NOMO-1 treated with DMSO at 0.1 percent for 48 hours (cell line): Measurements from ENCODE around the gene ZMYM3.
A peak's percentile ranks its signal among the peaks of the same experiment; 100 is the strongest.
"Not testable (repeated sequence)": the region's sequence is repeated elsewhere in the genome, so short reads cannot be mapped to it uniquely, and the experiment has no call there.

Experiments
- DNase-seq: peaks from one replicate; lab custom pipeline; 2025; ENCODE audit not compliant: unreplicated experiment; lab: John Stamatoyannopoulos, UW

The ZMYM3 gene

GRCh38 chrX:71254092-71254963, at the start of gene ZMYM3:
Gene ZMYM3, minus strand, starts transcription at chrX:71254140. Its CDS starts 885 bp downstream, at chrX:71253255.
- DNase-seq = peak; percentile 82

- DNase-seq = peak; percentile 24
Observed at GRCh38 chrX:71302461-71303213, 48.7 kb upstream of the ZMYM3 start.

DNA sequence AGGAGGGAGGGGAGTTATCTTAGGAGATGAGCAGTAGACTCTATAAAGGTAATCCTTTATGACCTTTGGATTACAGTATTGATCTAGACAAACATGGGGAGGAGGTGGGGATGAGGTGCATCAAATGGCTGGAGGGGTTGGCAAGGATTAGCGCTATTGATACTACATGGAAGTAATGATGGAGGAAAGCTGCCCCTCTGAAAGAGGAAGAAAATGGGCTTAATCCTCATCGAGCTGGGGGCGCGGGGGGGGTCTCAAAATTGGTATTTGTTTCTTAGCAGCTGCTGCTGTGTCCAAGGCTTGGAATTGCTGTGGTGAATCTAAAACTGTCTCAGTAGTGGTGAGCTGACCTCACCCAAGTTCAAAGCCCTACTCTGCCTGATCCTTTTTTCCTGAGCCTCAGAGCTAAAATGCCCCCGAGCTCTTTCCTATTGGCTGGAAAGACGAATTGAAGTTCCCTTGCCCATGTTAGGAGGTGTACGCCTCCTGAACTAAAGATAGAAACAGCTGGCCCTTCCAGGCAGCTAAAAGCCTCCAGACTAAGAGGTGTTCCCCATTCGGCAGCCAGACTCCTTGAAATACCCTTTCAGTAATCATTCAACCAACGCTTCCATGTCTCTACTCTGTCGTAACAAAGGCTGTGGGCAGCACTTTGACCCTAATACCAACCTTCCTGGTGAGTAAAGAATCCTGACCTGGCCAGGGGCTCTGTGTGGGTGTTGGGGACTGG, 47.4 kb upstream of the ZMYM3 start, which contains the start of gene ITGB1BP2:
TSS of gene ITGB1BP2 (plus strand) at position 556 of the 730 bp plus-strand sequence. CDS start at position 613, 57 bp downstream.
- DNase-seq = no peak

DNA sequence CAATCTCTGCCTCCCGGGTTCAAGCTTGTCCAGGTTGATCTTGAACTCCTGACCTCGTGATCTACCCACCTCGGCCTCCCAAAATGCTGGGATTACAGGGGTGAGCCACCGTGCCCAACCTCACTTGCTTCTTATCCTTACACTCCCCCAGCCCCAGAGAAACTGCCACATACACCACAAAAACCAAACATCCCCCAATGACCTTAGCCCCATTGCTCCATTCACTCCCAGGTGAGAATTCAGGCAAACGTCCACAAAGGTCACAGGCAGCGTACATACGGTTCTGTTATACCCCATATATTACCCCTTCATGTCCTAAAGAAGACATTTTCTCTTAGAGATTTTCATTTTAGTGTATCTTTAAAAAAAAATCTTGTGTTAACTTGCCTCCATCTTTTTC, 46.6 kb upstream of the ZMYM3 start:
- DNase-seq = not testable (repeated sequence)

- not testable (repeated sequence) for DNase-seq
Observed at GRCh38 chrX:71300064-71300463, 46.1 kb upstream of the ZMYM3 start.

DNA sequence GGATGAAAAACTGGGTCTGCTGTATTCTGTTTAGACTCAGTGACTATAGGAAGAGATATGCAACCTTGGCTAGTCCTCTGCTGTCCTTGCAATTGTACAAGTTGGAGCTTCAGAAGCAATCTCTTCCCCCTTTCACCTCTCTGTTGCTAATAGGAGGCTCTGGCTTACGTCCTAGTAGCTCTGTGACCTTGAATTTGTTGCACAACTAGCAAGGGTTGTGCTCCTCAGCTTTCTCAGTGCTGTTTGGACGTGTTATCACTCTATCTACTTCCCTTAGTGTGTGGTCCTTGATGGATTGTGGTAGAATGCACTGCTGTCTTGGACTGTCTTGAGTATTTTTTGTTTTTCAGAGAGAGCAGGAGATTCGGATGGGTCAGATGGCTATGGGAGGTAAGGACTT, 44.2 kb upstream of the ZMYM3 start:
- no peak for DNase-seq

GRCh38 chrX:71296806-71297205, 42.9 kb upstream of the ZMYM3 start:
- no peak for DNase-seq

DNA sequence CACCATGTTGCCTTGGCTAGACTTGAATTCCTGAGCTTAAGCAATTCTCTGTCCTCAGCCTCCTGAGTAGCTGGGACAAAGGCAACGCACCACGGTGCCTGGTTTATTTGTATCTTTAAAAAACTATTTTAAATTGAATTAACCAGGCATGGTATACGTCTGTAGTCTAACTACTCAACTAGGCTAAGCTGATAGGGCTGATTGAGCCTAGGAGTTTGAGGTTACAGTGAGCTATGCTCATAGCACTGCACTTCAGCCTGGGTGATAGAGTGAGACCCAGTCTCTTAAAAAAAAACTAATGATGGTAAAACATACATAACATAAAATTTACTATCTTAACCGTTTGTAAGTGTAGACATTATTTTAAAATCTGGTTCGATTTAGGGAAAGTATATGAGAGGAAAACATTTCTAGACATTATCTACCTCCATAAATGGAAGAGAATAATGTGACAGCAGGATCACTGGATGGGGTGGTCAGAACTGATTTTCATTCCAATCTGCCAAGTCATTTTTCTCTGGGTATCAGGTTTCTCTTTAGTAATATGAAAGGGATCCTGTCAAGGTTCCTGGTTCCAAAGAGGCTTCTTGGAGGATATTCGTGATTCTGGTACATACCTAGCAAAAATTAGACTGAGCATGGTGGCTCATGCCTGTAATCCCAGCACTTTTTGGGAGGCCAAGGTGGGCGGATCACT, 38.9 kb upstream of the ZMYM3 start:
- DNase-seq = no peak

DNA sequence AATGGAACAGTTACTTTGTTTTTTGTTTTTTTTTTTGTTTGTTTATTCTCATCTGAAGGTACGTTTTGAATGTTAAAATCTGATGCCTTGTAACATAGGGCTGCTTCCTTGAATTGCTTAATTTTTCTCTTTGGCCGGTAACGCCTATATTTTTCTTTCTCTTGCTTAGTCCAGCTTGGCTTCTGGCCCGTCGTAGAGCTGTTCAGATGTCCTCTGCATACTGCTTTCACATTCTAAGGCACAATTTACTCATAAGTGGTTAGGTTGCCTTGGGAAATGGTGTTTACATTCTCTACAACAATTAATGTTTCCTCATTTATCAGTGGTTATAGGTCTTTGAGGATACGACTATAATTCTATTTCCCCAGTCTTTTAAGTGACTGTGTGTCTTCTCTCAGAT, 37.4 kb upstream of the ZMYM3 start:
- no peak for DNase-seq

DNA sequence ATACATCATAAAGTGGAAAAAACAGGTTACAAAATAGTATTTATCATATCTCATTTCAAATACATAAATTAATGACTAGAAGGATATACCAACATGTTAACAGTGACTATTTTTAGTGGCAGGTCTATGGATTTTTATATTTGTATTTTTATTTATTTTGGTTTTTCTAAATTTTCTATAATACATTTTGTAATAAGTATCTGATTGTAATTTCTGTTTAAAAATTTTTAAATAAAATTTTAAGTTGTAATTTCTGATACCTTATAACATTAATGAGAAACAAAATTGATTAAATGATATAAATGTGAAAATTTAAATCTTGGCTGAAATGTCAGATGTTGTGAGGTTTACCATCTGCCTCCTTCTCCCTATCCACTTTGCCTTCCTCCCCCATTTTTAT, 32.0 kb upstream of the ZMYM3 start:
- DNase-seq = no peak

DNA sequence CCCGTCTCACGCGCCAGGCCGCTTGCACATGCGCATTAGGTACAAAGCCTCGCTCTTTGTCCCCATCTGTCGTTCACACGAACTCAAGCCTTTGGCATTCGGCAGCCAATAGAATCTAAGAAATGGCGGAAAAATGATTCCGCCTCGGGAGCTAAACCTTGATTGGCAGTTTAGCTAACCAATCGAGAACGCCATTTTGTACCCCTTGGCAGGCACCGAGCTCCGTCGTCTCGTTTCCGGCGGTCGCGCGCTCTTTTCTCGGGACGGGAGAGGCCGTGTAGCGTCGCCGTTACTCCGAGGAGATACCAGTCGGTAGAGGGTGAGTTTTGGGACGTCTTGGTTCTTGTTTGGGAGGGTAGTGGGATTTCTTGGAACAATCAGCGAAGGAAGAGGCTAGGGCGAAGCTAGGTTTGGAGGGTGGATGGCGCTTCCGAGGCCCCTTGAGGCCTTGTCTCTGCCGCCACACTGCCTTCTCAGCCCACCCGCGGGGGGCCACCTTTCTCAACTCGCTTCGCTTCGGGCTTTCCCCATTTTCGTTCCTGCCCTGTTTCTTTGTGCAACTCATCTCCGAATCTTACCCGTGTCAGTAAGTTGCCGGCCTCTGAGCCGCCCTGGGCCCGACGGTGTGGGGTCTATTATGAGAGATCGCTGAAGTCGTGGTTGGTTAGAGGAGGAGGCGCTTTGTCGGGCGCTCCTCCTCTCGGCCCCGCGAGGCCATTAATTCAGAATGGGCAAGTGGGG, 29.6 kb upstream of the ZMYM3 start, which contains the start of gene NONO:
TSS of gene NONO (plus strand) at position 233 of the 741 bp plus-strand sequence. CDS start 7,003 bp downstream, outside the sequence.
- peak; percentile 91 for DNase-seq

DNA sequence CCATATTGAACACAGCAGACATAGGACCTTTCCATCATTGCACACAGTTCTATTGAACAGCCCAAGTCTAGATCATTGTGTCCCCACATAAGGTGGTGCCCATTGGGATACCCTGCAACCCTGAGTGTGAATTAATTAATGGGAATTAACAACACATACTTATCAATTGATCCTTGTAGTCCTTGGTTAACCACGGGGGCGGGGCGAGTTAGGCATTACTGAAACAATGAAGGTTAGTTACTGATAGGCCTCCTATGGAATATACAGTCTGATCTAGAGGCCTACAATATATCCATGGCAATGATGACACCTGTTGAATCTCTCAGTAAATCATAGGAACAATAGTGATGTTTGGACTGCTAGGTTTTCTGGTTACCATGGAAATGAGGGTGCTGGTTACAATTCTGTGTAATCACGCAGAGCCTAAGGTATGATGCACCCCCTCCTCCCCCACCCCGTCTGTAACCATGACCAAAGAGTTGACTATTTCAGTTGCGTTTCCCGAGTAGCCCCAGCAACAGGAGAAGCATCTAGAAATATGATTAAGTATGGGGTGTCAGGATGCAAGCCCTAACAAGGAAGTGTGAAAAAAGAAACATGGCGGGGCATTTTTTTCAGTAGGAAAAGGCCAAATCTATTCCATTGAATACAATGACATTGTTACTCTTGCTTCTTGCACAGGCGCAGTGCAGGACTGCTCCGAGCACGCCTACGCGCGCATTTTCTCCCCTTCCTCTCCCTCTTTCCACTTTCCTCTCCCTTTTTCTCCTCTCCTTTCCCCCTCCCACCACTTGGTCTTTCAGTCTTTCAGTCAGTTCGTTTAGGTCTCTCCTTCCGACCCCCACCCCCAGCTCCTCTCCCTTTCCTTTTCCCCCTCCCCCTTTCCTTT, 28.8 kb upstream of the ZMYM3 start:
- peak; percentile 72 for DNase-seq

- DNase-seq = not testable (repeated sequence)
Observed at GRCh38 chrX:71281300-71281699, 27.4 kb upstream of the ZMYM3 start.

DNA sequence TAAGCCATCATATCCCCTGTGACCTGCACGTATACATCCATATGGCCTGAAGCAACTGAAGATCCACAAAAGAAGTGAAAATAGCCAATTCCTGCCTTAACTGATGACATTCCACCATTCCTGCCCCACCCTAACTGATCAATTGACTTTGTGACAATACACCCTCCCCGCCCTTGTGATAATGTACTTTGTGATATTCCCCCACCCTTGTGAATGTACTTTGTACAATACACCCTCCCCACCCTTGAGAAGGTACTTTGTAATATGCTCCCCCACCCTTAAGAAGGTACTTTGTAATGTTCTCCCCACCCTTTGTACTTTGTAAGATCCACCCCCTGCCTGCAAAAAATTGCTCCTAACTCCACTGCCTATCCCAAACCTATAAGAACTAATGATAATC, 18.4 kb upstream of the ZMYM3 start:
- DNase-seq = not testable (repeated sequence)

GRCh38 chrX:71269801-71270395, 16.0 kb upstream of the ZMYM3 start:
- DNase-seq = no peak

DNA sequence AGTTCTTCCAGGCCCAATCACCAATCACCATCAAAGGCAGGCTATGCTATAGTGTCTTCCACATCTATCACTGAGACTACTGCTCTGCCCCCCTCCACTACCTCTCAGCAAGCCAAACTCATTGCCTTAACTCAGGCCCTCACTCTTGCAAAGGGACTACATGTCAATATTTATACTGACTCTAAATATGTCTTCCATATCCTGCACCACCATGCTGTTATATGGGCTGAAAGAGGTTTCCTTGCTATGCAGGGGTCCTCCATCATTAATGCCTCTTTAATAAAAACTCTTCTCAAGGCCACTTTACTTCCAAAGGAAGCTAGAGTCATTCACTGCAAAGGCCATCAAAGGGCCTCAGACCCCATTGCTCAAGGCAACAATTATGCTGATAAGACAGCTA, 14.7 kb upstream of the ZMYM3 start:
- DNase-seq = not testable (repeated sequence)

DNA sequence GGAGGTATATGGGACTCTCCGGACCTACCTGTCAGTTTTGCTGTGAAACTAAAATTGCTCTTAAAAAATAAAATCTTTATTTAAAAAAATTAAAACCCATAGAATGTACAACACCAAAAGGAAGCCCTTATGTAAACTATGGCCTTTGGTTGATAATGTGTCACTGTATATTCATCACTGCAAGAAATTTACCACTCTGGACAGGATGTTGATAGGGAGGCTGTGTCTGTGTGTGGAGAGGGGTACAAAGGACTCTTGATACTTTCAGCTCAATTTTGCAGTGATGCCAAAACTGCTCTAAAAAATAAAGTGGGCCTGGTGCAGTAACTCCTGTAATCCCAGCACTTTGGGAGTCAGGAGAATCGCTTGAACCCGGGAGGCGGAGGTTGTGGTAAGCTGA, 2.9 kb upstream of the ZMYM3 start:
- no peak for DNase-seq

GRCh38 chrX:71256051-71256450, 2.1 kb upstream of the ZMYM3 start:
- DNase-seq = no peak
